Measurements from ENCODE around the gene FGG.

DNA sequence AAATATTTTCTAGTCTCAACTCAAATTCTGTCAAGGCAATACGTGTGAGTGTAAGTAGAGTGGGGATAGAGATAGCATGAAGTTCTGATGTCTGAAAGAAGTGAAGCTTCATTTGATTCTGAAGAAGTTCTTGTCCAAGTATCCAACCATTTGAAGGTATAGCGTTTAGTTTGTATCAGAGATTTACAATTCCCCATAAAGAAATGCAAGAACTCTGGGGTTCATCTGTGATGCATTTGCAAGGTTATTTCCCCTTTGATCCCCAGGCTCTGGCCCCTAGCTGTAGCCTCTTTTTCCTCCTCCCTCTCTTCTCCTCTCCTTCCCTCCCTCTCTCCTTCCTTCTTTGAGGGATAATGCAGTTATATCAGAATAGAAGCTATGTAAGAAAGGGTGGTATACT, 29.7 kb downstream of the FGG start:
- TF ChIP-seq, protein P1, sequence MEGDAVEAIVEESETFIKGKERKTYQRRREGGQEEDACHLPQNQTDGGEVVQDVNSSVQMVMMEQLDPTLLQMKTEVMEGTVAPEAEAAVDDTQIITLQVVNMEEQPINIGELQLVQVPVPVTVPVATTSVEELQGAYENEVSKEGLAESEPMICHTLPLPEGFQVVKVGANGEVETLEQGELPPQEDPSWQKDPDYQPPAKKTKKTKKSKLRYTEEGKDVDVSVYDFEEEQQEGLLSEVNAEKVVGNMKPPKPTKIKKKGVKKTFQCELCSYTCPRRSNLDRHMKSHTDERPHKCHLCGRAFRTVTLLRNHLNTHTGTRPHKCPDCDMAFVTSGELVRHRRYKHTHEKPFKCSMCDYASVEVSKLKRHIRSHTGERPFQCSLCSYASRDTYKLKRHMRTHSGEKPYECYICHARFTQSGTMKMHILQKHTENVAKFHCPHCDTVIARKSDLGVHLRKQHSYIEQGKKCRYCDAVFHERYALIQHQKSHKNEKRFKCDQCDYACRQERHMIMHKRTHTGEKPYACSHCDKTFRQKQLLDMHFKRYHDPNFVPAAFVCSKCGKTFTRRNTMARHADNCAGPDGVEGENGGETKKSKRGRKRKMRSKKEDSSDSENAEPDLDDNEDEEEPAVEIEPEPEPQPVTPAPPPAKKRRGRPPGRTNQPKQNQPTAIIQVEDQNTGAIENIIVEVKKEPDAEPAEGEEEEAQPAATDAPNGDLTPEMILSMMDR (IDR thresholded peaks at IDR 0.05; ENCODE audit: low read length) = no peak
- no peak for TF ChIP-seq EZH2 (optimal IDR thresholded peaks at IDR 0.05; ENCODE audit: low read depth, low read length)

Measured in MM.1S (cell line).